B cell (primary cell): ENCODE data around the gene E2F6.

Experiments
- CTCF ChIP-seq: fragments of 200-600 bp; IDR thresholded peaks from one replicate; pipeline ENCODE4 v1.8.0; 2022; ENCODE audit warnings: antibody characterized with exemption, mild to moderate bottlenecking
- EZH2 ChIP-seq: IDR thresholded peaks from 2 replicates; pipeline ENCODE4 v1.6.1; 2012; ENCODE audit warnings: borderline replicate concordance, low read depth, mild to moderate bottlenecking, moderate library complexity, low read length; ENCODE audit not compliant: insufficient read depth, poor library complexity, severe bottlenecking

DNA sequence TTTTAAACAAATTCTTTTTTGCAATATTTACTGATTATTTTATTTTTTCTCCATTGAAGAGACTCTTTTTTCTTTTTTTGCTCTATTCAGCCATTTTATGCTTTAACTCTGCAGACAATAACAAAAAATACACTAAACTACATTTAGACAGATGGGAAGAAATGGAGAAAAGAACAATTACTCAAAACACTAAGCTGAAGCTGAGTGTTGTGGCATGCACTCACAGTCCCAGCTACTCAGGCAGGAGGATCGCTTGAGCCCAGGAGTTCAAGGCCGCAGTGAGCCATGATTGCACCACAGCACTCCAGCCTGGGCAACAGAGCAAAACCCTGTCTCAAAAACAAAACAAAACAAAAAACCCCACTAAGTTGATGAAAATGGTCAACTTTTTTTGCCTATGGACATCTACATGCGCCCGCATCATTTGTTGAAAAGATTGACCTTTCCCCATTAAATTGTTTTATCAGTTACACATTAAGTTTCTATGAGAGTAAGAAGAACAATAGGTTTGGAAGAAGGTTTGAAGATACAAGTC lies 43.0 kb downstream of the E2F6 start:
- TF ChIP-seq CTCF (no peak), EZH2 (no peak)
